GM12891 (cell line): ENCODE data around the gene OR52J3.
"Not testable (repeated sequence)": the region's sequence is repeated elsewhere in the genome, so short reads cannot be mapped to it uniquely, and the experiment has no call there.

ENCODE experiments used
- DNase-seq: peaks from one replicate; pipeline ENCODE4 v3.0.0; 2011; ENCODE audit warnings: low spot score; ENCODE audit not compliant: insufficient read length
- FAIRE-seq: peaks from 2 replicates; lab custom pipeline; 2011; peaks lifted over from hg19 to GRCh38; lab: Jason Lieb, UNC
- PAX5 ChIP-seq: IDR thresholded peaks from 2 replicates; pipeline ENCODE4 v1.6.1; 2011; ENCODE audit warnings: low read length, moderate library complexity, mild to moderate bottlenecking; ENCODE audit not compliant: insufficient read depth, severe bottlenecking
- POLR2A ChIP-seq: IDR thresholded peaks from 2 replicates; pipeline ENCODE4 v1.6.1; 2011; ENCODE audit warnings: low read depth, low read length, control low read depth
- POLR2AphosphoS5 ChIP-seq: IDR thresholded peaks from 2 replicates; pipeline ENCODE4 v1.6.1; 2011; ENCODE audit warnings: low read depth, low read length, control low read depth
- POU2F2 ChIP-seq: IDR thresholded peaks from 2 replicates; pipeline ENCODE4 v1.6.1; 2011; ENCODE audit warnings: low read depth, mild to moderate bottlenecking, control low read depth, low read length, moderate library complexity
- SPI1 ChIP-seq: IDR thresholded peaks from 2 replicates; pipeline ENCODE4 v1.6.1; 2011; ENCODE audit warnings: low read depth, low read length, control low read depth
- TAF1 ChIP-seq: IDR thresholded peaks from 2 replicates; pipeline ENCODE4 v1.6.1; 2011; ENCODE audit warnings: low read depth, low read length, control low read depth

OR52J3 gene

GRCh38 chr11:5043380-5043779 is 2.9 kb upstream of the OR52J3 start:
- DNase-seq = no peak
- TF ChIP-seq TAF1 = no peak
- no peak for TF ChIP-seq SPI1
- TF ChIP-seq POLR2A = no peak
- no peak for TF ChIP-seq POLR2AphosphoS5
- TF ChIP-seq PAX5 = no peak
- TF ChIP-seq POU2F2 = no peak
- FAIRE-seq = no peak

- DNase-seq = no peak
- FAIRE-seq = no peak
- no peak for TF ChIP-seq SPI1
- TF ChIP-seq POU2F2 = no peak
- TF ChIP-seq TAF1 = no peak
- no peak for TF ChIP-seq POLR2A
- no peak for TF ChIP-seq POLR2AphosphoS5
- TF ChIP-seq PAX5 = no peak
These were observed 516 bp downstream of the OR52J3 start for GRCh38 chr11:5046754-5047330.

- DNase-seq, FAIRE-seq: not testable (repeated sequence)
These were observed 12.4 kb downstream of the OR52J3 start for GRCh38 chr11:5058679-5059078.

GRCh38 chr11:5059391-5059790 is 13.1 kb downstream of the OR52J3 start, which contains the start of gene OR52E2:
Gene OR52E2 (minus strand): TSS chr11:5059627. CDS start chr11:5059627, 0 bp downstream.
- no peak for DNase-seq
- TF ChIP-seq TAF1 (no peak), POLR2A (no peak), PAX5 (no peak), POLR2AphosphoS5 (no peak), SPI1 (no peak), POU2F2 (no peak)
- FAIRE-seq = no peak

- DNase-seq (no peak), FAIRE-seq (no peak)
- no peak for TF ChIP-seq SPI1
These were observed 18.7 kb downstream of the OR52J3 start for GRCh38 chr11:5065027-5065426.

GRCh38 chr11:5069272-5069671 is 22.9 kb downstream of the OR52J3 start, which contains the start of gene OR52E1:
Gene OR52E1 (plus strand): TSS chr11:5069572.
- no peak for TF ChIP-seq POLR2A
- TF ChIP-seq POLR2AphosphoS5 = no peak
- TF ChIP-seq PAX5 = no peak
- no peak for TF ChIP-seq SPI1
- no peak for TF ChIP-seq POU2F2
- no peak for TF ChIP-seq TAF1
- DNase-seq (no peak), FAIRE-seq (no peak)

- TF ChIP-seq TAF1 (no peak), POLR2A (no peak), POU2F2 (no peak), SPI1 (no peak), POLR2AphosphoS5 (no peak), PAX5 (no peak)
- FAIRE-seq (no peak), DNase-seq (no peak)
These were observed 25.5 kb downstream of the OR52J3 start for GRCh38 chr11:5071799-5072198.

GRCh38 chr11:5081405-5081804 is 35.1 kb downstream of the OR52J3 start:
- FAIRE-seq (no peak), DNase-seq (no peak)
- no peak for TF ChIP-seq POU2F2
- no peak for TF ChIP-seq POLR2A
- TF ChIP-seq TAF1 = no peak
- no peak for TF ChIP-seq SPI1

- FAIRE-seq = no peak
- DNase-seq = no peak
- TF ChIP-seq SPI1 (no peak), POU2F2 (no peak), PAX5 (no peak), POLR2A (no peak), TAF1 (no peak), POLR2AphosphoS5 (no peak)
These were observed 37.3 kb downstream of the OR52J3 start for GRCh38 chr11:5083602-5084001.

- FAIRE-seq (no peak), DNase-seq (no peak)
- TF ChIP-seq POLR2AphosphoS5 = no peak
- no peak for TF ChIP-seq POLR2A
- TF ChIP-seq TAF1 = no peak
- no peak for TF ChIP-seq POU2F2
- TF ChIP-seq PAX5 = no peak
- TF ChIP-seq SPI1 = no peak
These were observed 42.2 kb downstream of the OR52J3 start for GRCh38 chr11:5088556-5088955.
